ENCODE results near the gene SCT. TPM values are rescaled to one million over a fixed set of nuclear protein-coding genes. Genes with fewer than 3 reads are reported as not detected.

The SCT gene
- total and polyA plus RNA-seq, 2 of the 8 experiments (the other 6 are each of a cell fraction or from before 2014, with no cell fraction given): 1.7 to 2.0 TPM

- TF ChIP-seq ASH2L (IDR thresholded peaks at IDR 0.05; ENCODE audit: low read length): no peak
- TF ChIP-seq CHD1 (IDR thresholded peaks at IDR 0.05; ENCODE audit: low read depth, low read length): no peak
- no peak for TF ChIP-seq KDM4A (IDR thresholded peaks at IDR 0.05; ENCODE audit: low read depth, low read length, severe bottlenecking)
- TF ChIP-seq TAF1 (IDR thresholded peaks at IDR 0.05; ENCODE audit: low read depth, low read length): no peak
- TF ChIP-seq SUZ12 (IDR thresholded peaks at IDR 0.05; ENCODE audit: low read length): no peak
- no peak for TF ChIP-seq RBBP5 (IDR thresholded peaks at IDR 0.05; ENCODE audit: borderline replicate concordance, low read depth, low read length)
- no peak for TF ChIP-seq POLR2A (IDR thresholded peaks at IDR 0.05; ENCODE audit: control extremely low read depth in 1 of 2, low read depth in 2 of 2, low read length in 2 of 2)
Measured at GRCh38 chr11:598005-598680, 28.8 kb downstream of the SCT start (continued).
